HT1080 (cell line): ENCODE measurements around the gene FIBCD1. TPM values are rescaled to one million over a fixed set of nuclear protein-coding genes. Genes with fewer than 3 reads are reported as not detected.
"Not testable (repeated sequence)": the region's sequence is repeated elsewhere in the genome, so short reads cannot be mapped to it uniquely, and the experiment has no call there.

ENCODE experiments used
- DNase-seq: peaks from one replicate; pipeline ENCODE4 v3.0.0-alpha.2; 2015; ENCODE audit warnings: low read depth
- total RNA-seq: library from RNA; depleted of rRNA; stranded (reverse); fragments of >200 nt; shearing (Covaris generic); gene quantifications from 2 replicates; pipeline ENCODE4 v1.2.3, GENCODE V29; 2014

FIBCD1 gene
- total RNA-seq, 1 experiment from 2014 or later: 11.6 TPM

GRCh38 chr9:130910670-130911069, 28.4 kb downstream of the FIBCD1 start:
- DNase-seq: not testable (repeated sequence)

DNA sequence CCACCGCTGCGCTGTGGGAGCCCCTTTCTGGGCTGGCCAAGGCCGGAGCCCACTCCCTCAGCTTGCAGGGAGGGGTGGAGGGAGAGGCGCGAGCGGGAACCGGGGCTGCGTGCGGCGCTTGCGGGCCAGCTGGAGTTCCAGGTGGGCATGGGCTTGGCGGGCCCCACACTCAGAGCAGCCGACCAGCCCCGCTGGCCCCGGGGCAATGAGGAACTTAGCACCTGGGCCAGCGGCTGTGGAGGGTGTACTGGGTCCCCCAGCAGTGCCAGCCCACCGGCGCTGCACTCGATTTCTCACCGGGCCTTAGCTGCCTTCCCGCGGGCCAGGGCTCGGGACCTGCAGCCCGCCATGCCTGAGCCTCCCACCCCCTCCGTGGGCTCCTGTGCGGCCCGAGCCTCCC, 29.0 kb downstream of the FIBCD1 start:
- DNase-seq: not testable (repeated sequence)

DNA sequence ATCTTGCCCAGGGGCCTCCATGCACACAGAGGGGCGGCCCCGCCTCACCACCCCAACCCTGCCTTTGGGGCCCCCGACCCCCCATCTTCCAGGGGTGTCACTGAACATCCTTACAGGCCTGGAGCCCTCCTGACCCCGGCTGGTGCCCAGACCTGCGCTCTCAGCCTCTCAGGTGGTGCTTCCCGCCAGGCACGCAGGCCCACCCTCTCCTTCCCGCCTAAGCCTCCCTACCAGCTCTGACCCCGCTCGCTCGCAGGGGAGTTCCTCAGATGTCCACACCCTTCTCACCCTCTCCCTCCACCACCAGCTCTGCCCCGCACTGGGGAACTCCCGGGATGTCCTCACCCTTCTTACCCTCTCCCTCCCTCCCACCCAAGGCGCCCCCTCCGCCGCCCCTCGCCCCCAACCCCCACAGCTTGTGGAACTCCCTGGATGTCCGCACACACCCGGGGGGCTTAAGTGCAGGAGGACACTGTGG, 30.1 kb downstream of the FIBCD1 start:
- no peak for DNase-seq

DNA sequence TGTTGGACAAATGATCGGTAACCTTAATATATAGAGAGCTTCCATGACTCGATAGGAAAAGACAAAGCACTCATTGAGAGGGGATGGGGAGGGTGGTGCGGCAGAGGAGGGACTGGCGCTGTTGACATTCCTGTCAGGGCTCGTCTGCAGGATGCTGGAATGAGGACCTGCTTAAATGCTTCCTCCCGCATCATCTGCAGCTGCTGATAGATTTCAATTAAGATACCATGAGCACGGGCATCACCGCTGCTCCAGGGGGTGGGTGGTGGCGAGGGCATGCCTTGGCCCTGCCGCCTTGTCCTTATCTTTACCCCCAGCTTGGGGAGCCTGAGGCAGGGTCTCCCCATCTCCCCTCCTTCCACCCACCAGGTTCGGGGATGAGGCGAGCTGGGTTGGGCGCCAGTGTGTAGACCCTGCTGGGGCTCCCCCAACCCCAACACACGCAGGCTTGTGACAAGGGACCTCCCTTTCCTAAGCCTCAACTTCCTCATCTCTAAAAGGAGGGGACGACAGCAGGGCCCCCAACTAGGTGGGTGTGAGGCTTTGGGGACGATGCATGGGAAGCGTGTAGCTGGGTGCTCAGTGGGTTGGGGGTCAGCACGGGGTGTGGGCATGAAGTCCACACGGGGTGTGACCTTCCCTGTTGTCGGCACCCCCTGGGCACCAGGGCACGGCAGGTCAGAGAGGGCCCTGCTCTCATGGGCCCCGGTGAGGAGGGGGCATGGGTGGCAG, 30.7 kb downstream of the FIBCD1 start:
- DNase-seq: no peak

- DNase-seq: no peak
Measured at GRCh38 chr9:130906735-130907416, 32.2 kb downstream of the FIBCD1 start.

DNA sequence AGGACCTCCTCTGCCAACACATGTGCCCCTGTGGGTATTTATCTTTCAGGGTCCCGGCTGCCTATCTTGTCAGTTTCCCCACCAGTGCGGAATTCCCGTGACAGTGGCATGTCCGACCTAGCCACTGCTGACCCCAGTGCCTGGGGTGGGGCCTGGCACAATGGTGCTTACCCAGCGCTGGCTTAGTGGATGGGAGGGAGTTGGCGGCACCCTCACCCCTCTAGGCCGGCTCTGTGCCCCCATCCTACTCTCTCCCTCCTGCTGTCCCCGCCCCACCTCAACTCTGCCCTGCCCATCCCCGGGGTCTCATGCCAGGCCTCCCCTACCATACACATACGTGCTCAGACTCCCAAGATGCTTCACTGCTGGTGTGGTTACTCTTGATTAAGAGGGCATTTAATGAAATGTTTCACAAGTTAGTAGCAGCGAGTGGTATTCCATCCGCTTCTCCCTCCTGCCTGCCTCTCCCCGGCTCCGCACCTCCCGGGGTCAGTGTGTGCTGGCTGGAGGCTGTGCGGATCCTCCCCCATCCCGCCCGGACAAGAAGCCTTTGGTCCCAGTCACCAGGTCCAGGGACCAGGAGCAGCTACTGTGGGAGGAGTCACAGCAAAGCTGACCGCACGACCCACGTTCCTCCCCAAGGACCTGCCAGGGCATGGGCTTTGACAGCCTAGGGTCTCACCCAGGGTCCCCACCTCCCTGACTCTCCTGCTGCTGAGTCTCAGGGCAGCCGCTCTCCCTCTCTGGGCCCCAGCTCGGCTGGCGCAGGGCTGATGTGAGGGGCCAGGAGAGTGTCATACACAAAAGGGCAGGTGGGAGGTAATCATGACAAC, 32.9 kb downstream of the FIBCD1 start:
- DNase-seq: no peak

- no peak for DNase-seq
Measured at GRCh38 chr9:130905125-130905901, 33.7 kb downstream of the FIBCD1 start.

DNA sequence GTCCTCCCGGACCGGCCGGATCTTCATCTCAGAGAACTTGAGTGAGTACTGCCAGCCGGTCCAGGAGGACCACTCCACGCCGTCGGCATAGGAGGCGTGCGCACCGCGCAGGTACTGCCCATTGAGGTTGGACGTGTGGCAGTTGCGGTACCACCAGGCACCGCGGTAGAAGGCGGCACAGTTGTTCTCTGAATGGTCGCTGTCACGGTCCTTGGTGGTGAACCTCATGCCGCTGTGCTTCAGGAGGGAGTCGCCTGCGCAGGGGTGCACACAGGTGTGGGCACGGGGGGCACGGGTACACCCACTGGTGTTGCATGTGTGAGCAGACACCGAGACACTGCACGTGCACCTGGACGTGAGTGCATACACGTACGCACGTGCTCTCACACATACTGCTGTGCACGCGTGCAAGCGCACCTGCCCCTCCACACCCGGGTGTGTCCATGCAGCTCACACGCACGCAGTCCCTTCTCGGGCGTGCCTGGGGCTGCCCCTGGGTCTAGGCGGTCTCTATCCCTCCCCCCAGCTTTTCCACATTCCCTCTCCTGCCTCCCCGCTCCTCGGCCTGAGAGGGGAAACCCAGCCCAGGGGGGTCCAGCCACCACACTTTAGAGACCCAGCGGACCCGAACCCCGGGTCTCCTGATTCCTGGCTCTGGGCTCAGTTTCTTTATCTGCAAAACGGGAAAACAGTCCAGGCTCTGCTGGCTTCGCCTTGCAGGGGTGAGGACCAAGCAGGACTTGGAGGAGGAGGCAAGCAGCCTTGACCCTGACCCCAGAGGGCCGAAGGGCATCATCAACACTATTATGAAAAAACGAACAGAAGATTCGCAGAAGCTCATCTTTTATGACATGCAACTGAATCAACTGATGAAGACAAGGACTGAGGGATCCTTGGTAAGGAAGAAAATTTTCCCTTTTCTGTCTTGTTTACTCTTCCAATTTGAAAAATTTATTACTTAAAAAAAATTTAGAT, 34.7 kb downstream of the FIBCD1 start:
- DNase-seq: no peak

DNA sequence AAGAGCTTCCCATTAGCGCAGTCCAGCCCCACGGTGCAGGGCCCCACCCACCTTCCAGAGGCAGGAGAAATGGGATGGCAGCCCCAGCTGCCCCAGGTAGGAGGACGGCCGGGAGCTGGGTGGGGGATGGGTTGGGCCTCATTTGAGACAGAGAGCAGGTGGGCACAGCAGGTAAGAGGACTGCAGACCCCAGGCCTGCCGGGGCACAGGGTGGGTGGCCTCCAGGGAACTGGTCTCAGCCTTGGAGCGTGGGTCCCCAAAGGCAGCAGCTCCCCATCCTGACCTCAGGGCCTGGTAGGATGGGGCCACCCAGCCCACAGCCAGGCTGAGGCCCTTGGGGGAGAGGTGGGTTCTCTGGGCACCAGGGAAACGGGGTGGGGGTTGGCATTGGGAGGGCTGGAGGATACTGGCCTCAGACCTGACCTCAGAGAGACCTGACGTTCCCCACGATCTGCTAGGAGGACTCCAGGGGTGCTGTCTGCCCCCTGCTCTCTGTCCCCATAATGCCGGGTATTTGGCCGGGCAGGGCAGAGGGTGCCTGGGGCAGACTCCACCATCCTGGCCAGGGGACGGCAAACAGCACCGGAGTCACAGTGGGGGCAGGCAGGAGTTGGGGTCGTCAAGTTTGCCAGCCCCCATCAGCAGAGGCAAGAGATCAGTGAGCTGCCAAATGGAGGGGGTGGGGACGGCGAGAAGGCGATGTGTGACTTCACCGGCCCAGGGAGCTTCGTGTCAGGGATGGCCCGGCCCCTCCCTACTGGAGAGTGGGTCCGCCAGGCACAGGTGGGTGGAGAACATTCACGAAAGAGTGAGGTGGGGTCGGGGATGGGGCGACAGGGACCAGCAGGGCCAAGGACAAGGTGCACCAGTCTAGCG, 35.6 kb downstream of the FIBCD1 start:
- DNase-seq: no peak

GRCh38 chr9:130902204-130903185, 36.6 kb downstream of the FIBCD1 start:
- DNase-seq: no peak

- DNase-seq: no peak
Measured at GRCh38 chr9:130901498-130902203, 37.4 kb downstream of the FIBCD1 start.

DNA sequence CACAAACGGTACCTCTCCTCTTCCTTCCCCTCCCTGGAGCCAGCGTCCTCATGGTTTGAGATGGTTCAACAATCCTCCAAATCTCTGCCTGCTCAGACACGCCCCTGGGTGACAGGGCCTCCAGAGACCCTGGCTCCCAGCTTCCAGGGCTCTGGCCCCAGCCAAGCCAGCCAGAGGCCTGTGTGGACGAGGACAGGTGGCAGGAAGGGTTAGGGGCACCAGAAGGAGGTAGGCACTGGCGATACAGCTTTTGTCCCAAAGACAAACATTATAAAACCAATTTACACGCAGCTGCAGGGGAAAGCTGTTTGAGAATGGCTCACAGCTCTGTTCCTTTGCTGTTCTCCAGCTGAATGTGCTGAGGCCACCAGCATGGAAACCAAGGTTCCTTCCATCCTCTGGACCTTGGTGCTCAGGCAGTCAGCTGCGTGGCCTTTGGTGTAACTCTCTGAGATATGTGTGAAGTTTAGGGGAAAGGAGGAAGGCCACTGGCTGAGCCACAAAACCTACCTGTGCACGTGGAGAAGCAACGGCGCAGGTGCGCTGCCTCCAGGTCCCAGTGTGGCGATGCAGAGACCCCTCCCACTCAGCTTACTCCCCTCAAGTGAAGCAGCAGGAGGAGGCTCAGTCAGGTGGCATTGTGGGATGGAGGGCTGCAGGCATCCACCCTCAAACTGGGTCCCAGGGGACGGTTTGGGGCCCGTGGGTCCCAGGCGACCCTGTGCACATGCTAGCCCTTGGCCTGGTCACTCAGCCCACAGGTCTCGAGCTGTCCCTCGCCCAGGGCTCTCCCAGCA, 38.1 kb downstream of the FIBCD1 start:
- DNase-seq: no peak

GRCh38 chr9:130899051-130899748, 39.8 kb downstream of the FIBCD1 start:
- DNase-seq: no peak

- no peak for DNase-seq
Measured at GRCh38 chr9:130898552-130898852, 40.5 kb downstream of the FIBCD1 start.

DNA sequence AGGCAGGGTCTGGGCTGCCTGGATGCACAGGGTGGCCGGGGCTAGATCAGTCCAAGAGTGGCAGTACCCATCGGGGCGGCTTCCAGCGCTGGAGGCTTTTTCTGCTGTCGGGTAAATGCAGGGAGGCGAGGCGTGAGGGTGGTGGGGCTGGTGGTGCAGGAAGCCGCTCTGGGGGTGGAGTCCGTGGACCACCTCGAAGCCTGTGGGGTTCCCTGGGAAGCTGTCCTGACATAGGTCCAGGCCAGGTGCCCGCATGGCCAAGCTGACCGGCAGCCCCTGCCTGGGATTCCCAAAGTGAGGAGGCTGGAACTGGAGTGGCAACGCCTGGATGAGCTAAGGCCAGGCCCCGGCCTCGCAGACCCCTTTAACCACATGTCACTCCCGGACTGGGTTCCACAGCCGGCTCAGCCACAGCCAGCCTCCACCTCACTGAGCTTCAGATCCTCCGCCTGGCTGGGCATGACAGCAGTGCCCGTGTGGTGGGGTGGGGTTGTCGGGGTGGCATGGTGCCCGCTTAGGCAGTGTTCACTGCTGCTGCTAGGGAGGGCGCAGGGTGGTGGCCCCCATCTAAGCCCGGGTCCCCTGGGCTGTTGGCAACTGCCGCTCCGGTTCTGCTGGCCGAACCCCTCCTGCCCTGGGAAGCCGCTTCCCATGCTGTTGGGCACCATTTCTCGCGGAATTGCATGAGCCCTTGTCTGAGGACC, 41.0 kb downstream of the FIBCD1 start:
- no peak for DNase-seq
